ENCODE results near the gene NOD2. TPM values are rescaled to one million over a fixed set of nuclear protein-coding genes. Genes with fewer than 3 reads are reported as not detected.
A peak's percentile ranks its signal among the peaks of the same experiment; 100 is the strongest.

NOD2 gene
- total and polyA plus RNA-seq, 2 experiments from 2014 or later: 0.27 to 0.66 TPM

DNA sequence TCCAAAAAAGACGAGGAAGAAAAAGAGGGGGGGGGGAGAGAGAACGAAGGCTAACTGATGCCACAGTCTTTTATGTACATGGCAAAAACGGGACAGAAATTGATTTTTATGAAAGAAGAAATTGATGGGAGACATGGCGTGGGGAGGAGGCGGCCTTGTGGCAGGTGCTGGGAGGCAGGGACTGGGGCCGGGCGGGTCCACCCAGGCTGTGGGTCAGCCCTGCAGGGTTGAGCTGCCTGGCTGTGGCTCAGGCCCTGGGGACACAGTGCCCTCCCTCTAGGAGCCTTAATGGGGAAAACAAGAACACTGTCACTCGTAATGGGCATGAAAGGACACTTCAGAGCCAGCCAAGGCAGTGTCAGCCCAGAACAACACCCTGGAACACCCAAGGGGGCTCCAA lies 47.1 kb upstream of the NOD2 start:
- Histone ChIP-seq H3K4me3 (no peak overlapping the region), H3K27me3 (ENCODE audit: insufficient read depth) (no peaks in the 10 kb centered on the region), H3K4me1 (ENCODE audit: insufficient read depth) (peaks cover 9% of the 10 kb centered on the region; the same call in 1 of the 2 replicates), H4K20me1 (replicated peaks; ENCODE audit: insufficient read depth) (no peaks in the 10 kb centered on the region), H2AFZ (no peak overlapping the region), H3K79me2 (replicated peaks; ENCODE audit: insufficient read depth) (no peaks in the 10 kb centered on the region), H3K4me2 (no peak overlapping the region), H3K9me2 (ENCODE audit: insufficient read depth) (no peaks in the 10 kb centered on the region), H3K27ac (ENCODE audit: low read depth) (no peak overlapping the region), H3K36me3 (ENCODE audit: insufficient read depth) (no peaks in the 10 kb centered on the region), H3F3A (replicated peaks; ENCODE audit: low read depth) (no peaks in the 10 kb centered on the region)
- H3K4me3 Mint-ChIP-seq: no peak overlapping the region
- no peak overlapping the region for H3K27ac Mint-ChIP-seq
- H3K9me3 Mint-ChIP-seq: no peaks in the 10 kb centered on the region; the same call in 2 of the 3 replicates
- peaks cover 16% of the 10 kb centered on the region for H3K4me1 Mint-ChIP-seq
- H3K27me3 Mint-ChIP-seq (ENCODE audit: insufficient read depth, low read depth, poor library complexity): peaks cover 4% of the 10 kb centered on the region
- H3K36me3 Mint-ChIP-seq (ENCODE audit: low read depth): no peaks in the 10 kb centered on the region; the same call in 2 of the 3 replicates
- ATAC-seq (peak; percentile 25; the same call in 1 of the 3 replicates), DNase-seq (ENCODE audit: low spot score) (no peak)
- TF ChIP-seq NANOG (IDR thresholded peaks at IDR 0.05; ENCODE audit: borderline replicate concordance): no peak

DNA sequence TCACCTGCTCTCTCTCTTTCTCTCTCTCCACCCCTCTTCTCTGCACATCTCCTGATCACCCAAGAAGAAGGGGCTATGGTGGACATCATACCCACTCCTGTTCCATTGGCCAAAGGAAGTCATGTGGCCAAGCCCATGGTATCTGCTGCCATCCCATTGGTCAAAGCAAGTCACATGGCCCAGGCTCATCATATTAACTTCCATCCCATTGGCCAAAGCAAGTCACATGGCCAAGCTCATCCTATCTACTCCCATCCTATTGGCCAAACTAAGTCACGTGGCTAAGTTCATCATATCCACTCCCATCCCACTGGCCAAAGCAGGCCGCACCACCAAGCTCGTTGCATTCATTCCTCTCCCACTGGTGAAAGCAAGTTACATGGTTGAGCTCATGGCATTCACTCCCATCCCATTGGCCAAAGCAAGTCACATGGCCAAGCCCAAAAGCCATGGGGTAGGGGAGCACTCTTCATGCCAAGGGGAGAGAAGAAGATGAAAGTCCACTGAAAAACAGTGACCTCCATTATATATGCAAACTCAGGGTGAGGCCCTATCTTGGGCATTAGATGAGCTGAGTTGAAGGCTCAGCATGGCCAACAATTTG lies 41.5 kb upstream of the NOD2 start:
- Histone ChIP-seq H3K9me2 (ENCODE audit: insufficient read depth) (peaks cover 9% of the 10 kb centered on the region; the same call in 1 of the 2 replicates), H3K79me2 (replicated peaks; ENCODE audit: insufficient read depth) (no peaks in the 10 kb centered on the region), H3K4me3 (no peak overlapping the region), H3K4me2 (no peak overlapping the region), H3K27me3 (ENCODE audit: insufficient read depth) (no peaks in the 10 kb centered on the region), H3F3A (replicated peaks; ENCODE audit: low read depth) (no peaks in the 10 kb centered on the region), H2AFZ (no peak overlapping the region), H3K4me1 (ENCODE audit: insufficient read depth) (no peaks in the 10 kb centered on the region), H3K27ac (ENCODE audit: low read depth) (no peak overlapping the region), H4K20me1 (replicated peaks; ENCODE audit: insufficient read depth) (no peaks in the 10 kb centered on the region), H3K36me3 (ENCODE audit: insufficient read depth) (no peaks in the 10 kb centered on the region)
- Mint-ChIP-seq H3K4me1 (no peaks in the 10 kb centered on the region), H3K27me3 (ENCODE audit: insufficient read depth, low read depth, poor library complexity) (peaks cover 1% of the 10 kb centered on the region), H3K36me3 (ENCODE audit: low read depth) (no peaks in the 10 kb centered on the region), H3K27ac (no peak overlapping the region), H3K9me3 (no peaks in the 10 kb centered on the region; the same call in 1 of the 3 replicates), H3K4me3 (no peak overlapping the region)
- ATAC-seq (no peak), DNase-seq (ENCODE audit: low spot score) (no peak)
- no peak for TF ChIP-seq ETS1 (IDR thresholded peaks at IDR 0.05)

DNA sequence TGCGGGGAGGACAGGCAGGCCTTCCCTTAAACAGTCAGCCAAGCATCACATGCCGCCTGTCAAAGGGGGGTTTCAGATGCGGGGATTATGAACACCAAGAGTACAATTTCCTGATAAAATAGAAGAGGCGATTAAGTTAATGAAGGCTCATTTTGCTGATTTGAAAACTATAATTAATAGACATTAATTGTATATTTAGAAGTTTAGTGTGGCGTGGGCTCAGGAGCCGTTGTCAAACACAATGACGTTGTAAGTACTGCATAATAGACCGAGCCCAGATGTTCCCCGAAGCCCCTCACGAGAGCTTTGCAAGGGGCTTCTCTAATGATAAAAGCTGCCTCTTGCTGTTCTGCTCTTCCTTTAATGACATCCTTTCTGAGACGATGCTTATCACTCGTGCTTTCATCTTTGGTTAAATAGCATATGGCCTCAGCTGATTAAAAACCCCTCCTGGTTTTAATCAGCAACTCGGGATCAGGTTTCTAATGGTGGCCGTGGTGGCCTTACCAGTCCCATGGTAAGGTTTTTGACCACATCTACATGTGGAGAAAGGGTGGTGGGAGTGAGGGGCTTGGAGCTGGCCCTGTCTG lies 40.5 kb upstream of the NOD2 start:
- H3K4me1 Mint-ChIP-seq: no peaks in the 10 kb centered on the region
- ATAC-seq (no peak), DNase-seq (ENCODE audit: low spot score) (no peak)
- Histone ChIP-seq H2AFZ (no peak overlapping the region), H3K79me2 (replicated peaks; ENCODE audit: insufficient read depth) (no peaks in the 10 kb centered on the region), H3K36me3 (ENCODE audit: insufficient read depth) (no peaks in the 10 kb centered on the region), H4K20me1 (replicated peaks; ENCODE audit: insufficient read depth) (no peaks in the 10 kb centered on the region), H3K27ac (ENCODE audit: low read depth) (no peak overlapping the region), H3K4me3 (no peak overlapping the region), H3K27me3 (ENCODE audit: insufficient read depth) (no peaks in the 10 kb centered on the region), H3K9me2 (ENCODE audit: insufficient read depth) (peaks cover 9% of the 10 kb centered on the region; the same call in 1 of the 2 replicates), H3F3A (replicated peaks; ENCODE audit: low read depth) (no peaks in the 10 kb centered on the region), H3K4me2 (no peak overlapping the region), H3K4me1 (ENCODE audit: insufficient read depth) (no peaks in the 10 kb centered on the region)
- H3K27ac Mint-ChIP-seq: no peak overlapping the region
- no peaks in the 10 kb centered on the region; the same call in 1 of the 3 replicates for H3K9me3 Mint-ChIP-seq
- no peak overlapping the region for H3K4me3 Mint-ChIP-seq
- H3K27me3 Mint-ChIP-seq (ENCODE audit: insufficient read depth, low read depth, poor library complexity): peaks cover 1% of the 10 kb centered on the region
- H3K36me3 Mint-ChIP-seq (ENCODE audit: low read depth): no peaks in the 10 kb centered on the region
- TF ChIP-seq NANOG (IDR thresholded peaks at IDR 0.05; ENCODE audit: borderline replicate concordance): no peak
- no peak for TF ChIP-seq STAT1 (IDR thresholded peaks at IDR 0.05; ENCODE audit: unreplicated experiment)
- TF ChIP-seq ETS1 (IDR thresholded peaks at IDR 0.05): no peak
